GM12891 (cell line): ENCODE measurements around the gene ZFAND4.
"Not testable (repeated sequence)": the region's sequence is repeated elsewhere in the genome, so short reads cannot be mapped to it uniquely, and the experiment has no call there.

ENCODE experiments used
- DNase-seq: peaks from one replicate; pipeline ENCODE4 v3.0.0; 2011; ENCODE audit warnings: low spot score; ENCODE audit not compliant: insufficient read length
- FAIRE-seq: peaks from 2 replicates; lab custom pipeline; 2011; peaks lifted over from hg19 to GRCh38; lab: Jason Lieb, UNC
- PAX5 ChIP-seq: IDR thresholded peaks from 2 replicates; pipeline ENCODE4 v1.6.1; 2011; ENCODE audit warnings: low read length, moderate library complexity, mild to moderate bottlenecking; ENCODE audit not compliant: insufficient read depth, severe bottlenecking
- POLR2A ChIP-seq: IDR thresholded peaks from 2 replicates; pipeline ENCODE4 v1.6.1; 2011; ENCODE audit warnings: low read depth, low read length, control low read depth
- POLR2AphosphoS5 ChIP-seq: IDR thresholded peaks from 2 replicates; pipeline ENCODE4 v1.6.1; 2011; ENCODE audit warnings: low read depth, low read length, control low read depth
- POU2F2 ChIP-seq: IDR thresholded peaks from 2 replicates; pipeline ENCODE4 v1.6.1; 2011; ENCODE audit warnings: low read depth, mild to moderate bottlenecking, control low read depth, low read length, moderate library complexity
- SPI1 ChIP-seq: IDR thresholded peaks from 2 replicates; pipeline ENCODE4 v1.6.1; 2011; ENCODE audit warnings: low read depth, low read length, control low read depth
- TAF1 ChIP-seq: IDR thresholded peaks from 2 replicates; pipeline ENCODE4 v1.6.1; 2011; ENCODE audit warnings: low read depth, low read length, control low read depth

Gene ZFAND4

DNA sequence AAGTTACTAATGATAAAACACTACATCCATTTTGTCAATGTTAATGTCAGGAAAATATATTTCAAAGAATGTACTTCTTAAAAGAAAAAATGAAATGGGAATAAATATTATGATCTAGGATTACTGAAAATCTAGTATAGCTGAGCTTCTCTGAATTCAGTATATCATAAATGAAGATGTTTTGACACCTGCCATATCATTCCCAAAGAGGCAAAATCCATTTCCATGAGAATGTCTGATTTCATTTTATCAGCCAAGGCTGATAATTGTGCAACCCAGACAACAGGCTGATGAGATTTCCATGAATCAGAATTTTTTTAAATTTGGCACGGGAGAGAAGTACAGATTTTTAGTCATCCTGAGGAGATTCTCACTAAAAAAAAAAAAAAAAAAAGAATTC, 32.5 kb downstream of the ZFAND4 start:
- FAIRE-seq = no peak
- DNase-seq = no peak
- TF ChIP-seq POLR2AphosphoS5 = no peak
- TF ChIP-seq SPI1 = no peak
- TF ChIP-seq PAX5 = no peak
- TF ChIP-seq TAF1 = no peak
- no peak for TF ChIP-seq POU2F2
- no peak for TF ChIP-seq POLR2A

- TF ChIP-seq TAF1 = no peak
- DNase-seq = no peak
- no peak for FAIRE-seq
Observed at GRCh38 chr10:45627412-45628048, 45.0 kb downstream of the ZFAND4 start.

DNA sequence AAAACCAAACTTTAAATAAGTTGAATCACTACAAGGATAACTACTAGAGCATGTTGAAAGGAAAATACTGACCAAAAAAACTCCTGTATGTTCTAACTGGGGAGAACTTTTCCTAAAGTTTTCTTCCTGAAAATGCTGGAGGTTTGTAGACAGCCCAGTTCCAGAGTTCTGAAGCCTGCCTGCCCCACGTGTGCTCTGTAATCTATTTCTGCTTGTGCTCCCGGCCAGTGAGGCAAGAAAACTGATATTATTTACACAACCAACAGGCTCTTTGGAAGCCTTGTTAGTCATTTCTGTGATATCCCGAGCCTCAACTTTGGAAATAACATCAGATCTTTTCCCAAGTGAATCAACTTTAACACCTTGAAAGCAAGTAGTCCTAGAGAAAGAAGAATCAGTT, 46.7 kb downstream of the ZFAND4 start:
- no peak for DNase-seq
- no peak for FAIRE-seq
- TF ChIP-seq POU2F2 (no peak), SPI1 (no peak), PAX5 (no peak), POLR2A (no peak), POLR2AphosphoS5 (no peak), TAF1 (no peak)

DNA sequence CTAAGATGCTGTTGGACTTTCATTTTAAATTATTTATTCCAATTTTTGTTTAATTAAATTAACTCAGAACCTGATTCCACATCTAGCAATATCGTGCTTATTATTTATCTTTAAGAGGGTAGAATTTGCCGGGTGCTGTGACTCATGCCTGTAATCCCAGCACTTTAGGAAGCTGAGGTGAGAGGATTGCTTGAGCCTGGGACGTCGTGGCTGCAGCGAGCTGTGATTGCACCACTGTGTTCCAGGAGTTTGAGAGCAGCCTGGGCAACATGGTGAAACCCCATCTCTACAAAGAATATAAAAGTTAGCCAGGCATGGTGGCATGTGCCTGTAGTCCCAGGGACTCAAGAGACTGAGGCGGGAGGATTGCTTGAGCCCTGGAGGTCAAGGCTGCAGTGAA, 47.8 kb downstream of the ZFAND4 start:
- FAIRE-seq = no peak
- no peak for DNase-seq
- TF ChIP-seq PAX5 (no peak), TAF1 (no peak), POLR2A (no peak), POU2F2 (no peak), POLR2AphosphoS5 (no peak), SPI1 (no peak)

DNA sequence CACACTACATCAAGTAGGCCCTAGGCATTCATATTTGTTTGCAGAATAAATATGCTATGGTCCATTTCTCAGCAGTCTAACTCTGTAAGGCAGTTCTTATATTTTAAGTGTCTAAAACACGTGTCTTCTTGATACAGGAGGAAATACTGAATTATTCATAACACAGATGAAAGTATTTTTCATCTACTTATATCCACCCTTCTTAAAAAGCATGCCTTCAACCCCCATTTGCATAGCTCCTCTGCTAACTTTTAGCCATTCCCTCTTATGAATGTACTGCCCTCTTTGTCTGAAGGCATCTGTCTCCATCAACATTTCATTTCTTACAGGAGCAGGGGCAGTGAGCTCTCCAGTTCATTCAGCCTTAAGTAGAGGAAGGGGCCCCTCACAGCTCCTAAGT, 57.7 kb downstream of the ZFAND4 start:
- no peak for FAIRE-seq

DNA sequence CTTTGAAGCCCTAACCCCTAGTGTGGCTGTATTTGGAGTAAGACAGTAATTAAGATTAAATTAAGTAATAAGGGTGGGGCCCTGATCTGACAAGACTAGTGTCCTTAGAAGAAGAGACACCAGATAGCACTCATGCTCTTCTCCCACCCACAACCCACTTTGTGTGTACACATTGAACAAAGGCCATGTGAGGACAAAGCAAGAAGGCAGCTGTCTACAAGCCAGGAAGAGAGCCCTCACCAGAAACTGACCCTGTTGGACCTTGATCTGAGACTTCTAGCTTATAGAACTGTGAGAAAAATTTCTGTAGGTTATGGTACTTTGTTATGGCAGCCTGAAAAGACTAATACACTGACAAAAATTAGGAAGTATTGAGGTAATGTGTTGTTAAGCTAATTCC, 59.8 kb downstream of the ZFAND4 start:
- DNase-seq (no peak), FAIRE-seq (no peak)
- TF ChIP-seq SPI1 (no peak), PAX5 (no peak), POU2F2 (no peak), POLR2A (no peak), TAF1 (no peak), POLR2AphosphoS5 (no peak)

More for the DNA sequence above, 57.7 kb downstream of the ZFAND4 start:
- TF ChIP-seq POLR2A (no peak), SPI1 (no peak), TAF1 (no peak), POLR2AphosphoS5 (no peak), POU2F2 (no peak), PAX5 (no peak)
- DNase-seq = no peak

DNA sequence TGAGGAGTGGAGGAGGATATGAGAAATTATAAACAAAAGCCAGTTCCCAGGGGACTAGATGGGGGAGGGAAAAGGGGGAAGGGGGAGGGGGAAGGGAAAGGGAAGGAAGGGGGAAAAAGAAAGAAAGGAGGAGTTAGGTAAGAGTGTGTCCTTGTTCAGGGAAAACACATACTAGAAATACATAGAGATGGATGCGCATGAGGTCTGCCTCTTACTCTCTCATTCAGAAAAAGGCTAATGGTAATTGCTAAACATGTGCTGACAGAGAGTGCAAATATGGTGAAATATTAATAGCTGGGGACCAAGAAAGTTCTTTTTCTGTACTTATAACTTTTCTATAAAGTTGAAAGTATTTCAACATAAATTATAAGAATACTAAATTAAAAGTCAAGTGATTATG, 64.5 kb downstream of the ZFAND4 start:
- FAIRE-seq (no peak), DNase-seq (no peak)
- TF ChIP-seq PAX5 (no peak), POLR2A (no peak)

- no peak for FAIRE-seq
- no peak for TF ChIP-seq SPI1
- no peak for TF ChIP-seq POU2F2
- no peak for TF ChIP-seq POLR2AphosphoS5
- TF ChIP-seq PAX5 = no peak
- TF ChIP-seq TAF1 = no peak
- TF ChIP-seq POLR2A = no peak
- DNase-seq = no peak
Observed at GRCh38 chr10:45607276-45607675, 65.3 kb downstream of the ZFAND4 start.

GRCh38 chr10:45602836-45603235, 69.7 kb downstream of the ZFAND4 start:
- TF ChIP-seq PAX5 (no peak), TAF1 (no peak), POU2F2 (no peak), POLR2A (no peak)

GRCh38 chr10:45602082-45602730, 70.4 kb downstream of the ZFAND4 start:
- TF ChIP-seq PAX5 (no peak), POLR2A (no peak), POU2F2 (no peak), POLR2AphosphoS5 (no peak), TAF1 (no peak), SPI1 (no peak)
- no peak for FAIRE-seq
- DNase-seq = no peak

More at GRCh38 chr10:45602836-45603235, 69.7 kb downstream of the ZFAND4 start:
- FAIRE-seq = no peak
- DNase-seq = no peak

- not testable (repeated sequence) for DNase-seq, FAIRE-seq
Observed at GRCh38 chr10:45601254-45601930, 71.2 kb downstream of the ZFAND4 start.

DNA sequence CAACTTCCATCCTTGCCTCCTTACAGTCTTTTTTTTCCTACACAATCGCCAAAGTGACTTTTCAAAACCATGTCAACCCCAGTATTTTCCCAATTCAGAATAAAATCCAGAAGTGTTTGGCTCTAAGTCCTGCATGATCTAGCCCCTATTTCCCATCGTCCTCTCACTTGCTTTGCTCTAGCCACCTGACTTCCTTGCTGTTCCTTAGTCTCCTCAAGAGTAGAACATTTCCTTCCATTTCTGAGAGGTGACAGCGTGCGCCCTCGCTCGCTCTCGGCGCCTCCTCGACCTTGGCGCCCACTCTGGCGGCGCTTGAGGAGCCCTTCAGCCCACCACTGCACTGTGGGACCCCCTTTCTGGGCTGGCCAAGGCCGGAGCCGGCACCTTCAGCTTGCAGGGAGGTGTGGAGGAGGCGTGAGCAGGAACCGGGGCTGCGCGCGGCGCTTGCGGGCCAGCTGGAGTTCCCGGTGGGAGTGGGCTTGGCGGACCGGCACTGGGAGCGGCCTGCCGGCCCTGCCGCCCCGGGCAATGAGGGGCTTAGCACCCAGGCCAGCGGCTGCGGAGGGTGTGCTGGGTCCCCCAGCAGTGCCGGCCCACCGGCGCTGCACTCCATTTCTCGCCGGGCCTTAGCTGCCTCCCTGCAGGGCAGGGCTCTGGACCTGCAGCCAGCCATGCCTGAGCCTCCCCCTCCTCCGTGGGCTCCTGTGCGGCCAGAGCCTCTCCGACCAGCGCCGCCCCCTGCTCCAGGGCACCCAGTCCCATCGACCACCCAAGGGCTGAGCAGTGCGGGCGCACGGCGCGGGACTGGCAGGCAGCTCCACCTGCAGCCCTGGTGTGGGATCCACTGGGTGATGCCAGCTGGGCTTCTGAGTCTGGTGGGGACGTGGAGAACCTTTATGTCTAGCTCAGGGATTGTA, 72.0 kb downstream of the ZFAND4 start:
- DNase-seq, FAIRE-seq: not testable (repeated sequence)
